Endothelial cell of umbilical vein (primary cell): Measurements from ENCODE around the gene TOM1L2. TPM values are rescaled to one million over a fixed set of nuclear protein-coding genes. Genes with fewer than 3 reads are reported as not detected.

Experiments used
- BruUV-seq: library from RNA; stranded (reverse); fragments of 400-500 nt; replicated peaks from 2 replicates; lab custom pipeline; 2021; lab: Mats Ljungman, UMichigan
- CTCF ChIA-PET: fragments of 300-600, 350-600 bp; sonication (Branson Sonifier 250); formaldehyde crosslinking; loops from one replicate; lab custom pipeline; 2021; ENCODE audit warnings: antibody characterized with exemption, inconsistent platforms; lab: Charles Lee
- POLR2A ChIA-PET: fragments of 300-600, 350-600 bp; sonication (Branson Sonifier 250); formaldehyde crosslinking; loops from one replicate; lab custom pipeline; 2021; ENCODE audit warnings: antibody characterized with exemption, inconsistent platforms; lab: Charles Lee
- DNase-seq: peaks from one replicate; pipeline ENCODE4 v3.0.0-alpha.2; 2011; ENCODE audit warnings: low read depth, low spot score
- FAIRE-seq: peaks from 2 replicates; lab custom pipeline; 2011; peaks lifted over from hg19 to GRCh38; lab: Jason Lieb, UNC
- H2AFZ ChIP-seq: 2 replicates; pipeline ENCODE4 v1.6.0; 2012; ENCODE audit warnings: low read depth, low read length, control low read depth, inconsistent platforms
- H3K27ac ChIP-seq: 2 replicates; pipeline ENCODE4 v1.5.1; 2011; ENCODE audit warnings: low read depth, mild to moderate bottlenecking, control low read depth, low read length, moderate library complexity; ENCODE audit not compliant: insufficient read depth
- H3K27me3 ChIP-seq, 2 experiments: 2 replicates each; pipeline versions ENCODE4 v1.6.0 to v1.6.1; 2011; ENCODE audit warnings: low read length in 2 of 2, mixed read lengths in 1 of 2; ENCODE audit not compliant: control insufficient read depth in 2 of 2, insufficient read depth in 2 of 2
- H3K36me3 ChIP-seq, 2 experiments: 2 replicates in 1 of 2; 3 replicates in 1 of 2; pipeline ENCODE4 v1.5.1; 2011; ENCODE audit warnings: low read length in 2 of 2, mild to moderate bottlenecking in 1 of 2, moderate library complexity in 1 of 2; ENCODE audit not compliant: control insufficient read depth in 2 of 2, insufficient read depth in 2 of 2; ENCODE audit errors: extremely low read depth in 1 of 2
- H3K4me1 ChIP-seq: 3 replicates; pipeline ENCODE4 v1.5.1; 2011; ENCODE audit warnings: mild to moderate bottlenecking, low read length; ENCODE audit not compliant: control insufficient read depth, insufficient read depth; ENCODE audit errors: extremely low read depth
- H3K4me2 ChIP-seq: 2 replicates; pipeline ENCODE4 v1.6.1; 2011; ENCODE audit warnings: low read length, control low read depth, mixed read lengths; ENCODE audit not compliant: insufficient read depth
- H3K4me3 ChIP-seq, 3 experiments: fragments of 200-600 bp in 1 of 3; sonication (generic), shearing (Covaris generic) in 1 of 3; replicated peaks in 1 of 3; 2 replicates each; pipeline ENCODE4 v1.5.1; 2011 to 2016; ENCODE audit warnings: control low read depth in 3 of 3, low read length in 3 of 3, mild to moderate bottlenecking in 2 of 3, inconsistent platforms in 1 of 3, low read depth in 1 of 3, moderate library complexity in 1 of 3; ENCODE audit not compliant: insufficient read depth in 1 of 3
- H3K79me2 ChIP-seq: 2 replicates; pipeline ENCODE4 v1.6.0; 2012; ENCODE audit warnings: low read length, inconsistent platforms; ENCODE audit not compliant: control insufficient read depth, insufficient read depth
- H3K9ac ChIP-seq: replicated peaks from 2 replicates; pipeline ENCODE3; 2011; ENCODE audit warnings: low read length, control low read depth; ENCODE audit not compliant: insufficient read depth; ENCODE audit errors: extremely low read depth
- H3K9me1 ChIP-seq: replicated peaks from 3 replicates; pipeline ENCODE4 v1.6.0; 2011; ENCODE audit warnings: mild to moderate bottlenecking, low read length; ENCODE audit not compliant: control insufficient read depth, insufficient read depth; ENCODE audit errors: extremely low read depth
- H3K9me3 ChIP-seq: replicated peaks from 2 replicates; pipeline ENCODE4 v1.5.1; 2012; ENCODE audit warnings: low read length, inconsistent platforms; ENCODE audit not compliant: control insufficient read depth, insufficient read depth
- H4K20me1 ChIP-seq: replicated peaks from 2 replicates; pipeline ENCODE3; 2011; ENCODE audit warnings: mild to moderate bottlenecking, low read length; ENCODE audit not compliant: control insufficient read depth, insufficient read depth; ENCODE audit errors: extremely low read depth
- CTCF ChIP-seq, 2 donors: IDR thresholded peaks; 1 replicate in 1 of 2; 2 replicates in 1 of 2; pipeline ENCODE4 v1.5.1; 2011; ENCODE audit warnings: low read length in 2 of 2, mild to moderate bottlenecking in 2 of 2, moderate library complexity in 2 of 2, control low read depth in 1 of 2, inconsistent platforms in 1 of 2, low read depth in 1 of 2; ENCODE audit not compliant: insufficient read depth in 1 of 2; ENCODE audit errors: extremely low read depth in 1 of 2
- EZH2 ChIP-seq: IDR thresholded peaks from 2 replicates; pipeline ENCODE4 v1.6.1; 2012; ENCODE audit warnings: borderline replicate concordance, low read depth, mild to moderate bottlenecking, moderate library complexity, low read length, inconsistent platforms; ENCODE audit not compliant: severe bottlenecking
- FOS ChIP-seq: IDR thresholded peaks from 2 replicates; pipeline ENCODE4 v1.6.1; 2011; ENCODE audit warnings: mild to moderate bottlenecking, low read length, moderate library complexity, borderline replicate concordance; ENCODE audit not compliant: insufficient read depth
- GATA2 ChIP-seq: IDR thresholded peaks from 2 replicates; pipeline ENCODE4 v1.7.0; 2011; ENCODE audit warnings: low read depth, mild to moderate bottlenecking, moderate library complexity, mixed read lengths, low read length; ENCODE audit not compliant: insufficient read length, insufficient read depth
- JUN ChIP-seq: IDR thresholded peaks from 2 replicates; pipeline ENCODE4 v1.6.1; 2011; ENCODE audit warnings: borderline replicate concordance, low read depth; ENCODE audit not compliant: insufficient read length, insufficient read depth
- MYC ChIP-seq: IDR thresholded peaks from one replicate; pipeline ENCODE4 v1.6.1; 2011; ENCODE audit warnings: mild to moderate bottlenecking, low read depth, low read length
- POLR2A ChIP-seq: IDR thresholded peaks from 2 replicates; pipeline ENCODE4 v1.6.1; 2012; ENCODE audit warnings: low read depth, mild to moderate bottlenecking, control low read depth, low read length
- POLR2AphosphoS5 ChIP-seq: IDR thresholded peaks from 2 replicates; pipeline ENCODE4 v1.6.1; 2012; ENCODE audit warnings: low read depth, mild to moderate bottlenecking, control low read depth, low read length, moderate library complexity; ENCODE audit not compliant: insufficient read depth
- dilution Hi-C: fragments of 300-500 bp; cut with MboI; formaldehyde crosslinking; loops from one replicate; pipeline ENCODE4 v1.15.0; 2019; ENCODE audit warnings: low sequenced_read_pairs; ENCODE audit not compliant: extremely low pct_ligation_motif_present
- intact Hi-C: fragments of 100-400 bp; cut with micrococcal nuclease; formaldehyde crosslinking; loops from one replicate; pipeline ENCODE4 v1.10.0; 2022
- polyA plus RNA-seq, 4 experiments: library from polyadenylated mRNA; depleted of rRNA in 3 of 4; stranded (reverse) in 3 of 4; unstranded in 1 of 4; fragments of >200 nt; gene quantifications; 2 replicates each; pipeline versions ENCODE4 v1.2.1 to v1.2.3, GENCODE V29; 2011 to 2012; ENCODE audit warnings: missing spikeins in 1 of 4
- total RNA-seq: library from RNA; stranded (reverse); gene quantifications from 2 replicates; pipeline ENCODE4 v1.2.3, GENCODE V29; 2021
- TF ChIP-seq, protein P1 (sequence below): IDR thresholded peaks from 2 replicates; pipeline ENCODE4 v1.6.1; 2011; ENCODE audit not compliant: insufficient read depth, insufficient read length

Gene TOM1L2
- total and polyA plus RNA-seq, 2 donors (not counting 3 experiments of a cell fraction or from before 2014, with no cell fraction given): 31.7 to 37.6 TPM

GRCh38 chr17:17946093-17946492, 26.1 kb downstream of the TOM1L2 start:
- H3K4me3 ChIP-seq: no peak overlapping the region
- peaks cover 34% of the 10 kb centered on the region for H3K4me1 ChIP-seq
- no peaks in the 10 kb centered on the region for H3K27me3 ChIP-seq
- no peaks in the 10 kb centered on the region for H3K9me1 ChIP-seq
- TF ChIP-seq FOS (no peak), JUN (no peak), POLR2A (no peak), MYC (no peak), GATA2 (no peak), CTCF (IDR thresholded peaks at IDR 0.05; ENCODE audit: extremely low read depth in 1 of 2, insufficient read depth in 1 of 2, low read depth in 1 of 2, low read length in 2 of 2) (no peak), POLR2AphosphoS5 (no peak), EZH2 (no peak)
- TF ChIP-seq, protein P1, sequence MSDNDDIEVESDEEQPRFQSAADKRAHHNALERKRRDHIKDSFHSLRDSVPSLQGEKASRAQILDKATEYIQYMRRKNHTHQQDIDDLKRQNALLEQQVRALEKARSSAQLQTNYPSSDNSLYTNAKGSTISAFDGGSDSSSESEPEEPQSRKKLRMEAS: no peak
- ChIA-PET POLR2A (no interaction called here), CTCF (interaction anchor here (1.2 to 2.5 kb wide), 4 partner anchors 11 to 27 kb away, joined by 4 to 11 read pairs (median 8); no protein-coding TSS in a partner anchor)
- no peak overlapping the region for H2AFZ ChIP-seq
- FAIRE-seq (no peak), DNase-seq (no peak)
- H3K36me3 ChIP-seq: no peaks in the 10 kb centered on the region
- no peak overlapping the region for H3K9ac ChIP-seq
- dilution Hi-C loops: no loop called here
- BruUV-seq: no TSS peak
- H3K4me2 ChIP-seq: no peak overlapping the region
- H4K20me1 ChIP-seq: no peaks in the 10 kb centered on the region
- peaks cover 6% of the 10 kb centered on the region for H3K79me2 ChIP-seq
- intact Hi-C loops: no loop called here
- no peak overlapping the region for H3K27ac ChIP-seq
- no peaks in the 10 kb centered on the region for H3K9me3 ChIP-seq
